Nephron (organoid): Measurements from ENCODE around the gene CTIF.

Source experiments
- H3K27ac Mint-ChIP-seq, 3 experiments: 2 replicates each; pipeline ENCODE4 v1.8.0; 2020; ENCODE audit warnings: mixed read lengths in 3 of 3, mild to moderate bottlenecking in 2 of 3, moderate library complexity in 1 of 3
- H3K27me3 Mint-ChIP-seq: 2 replicates; pipeline ENCODE4 v1.8.0; 2021; ENCODE audit warnings: low read depth, mild to moderate bottlenecking, moderate library complexity, mixed read lengths
- H3K36me3 Mint-ChIP-seq: 2 replicates; pipeline ENCODE4 v1.8.0; 2020; ENCODE audit warnings: low read depth, mixed read lengths
- H3K4me1 Mint-ChIP-seq: 2 replicates; pipeline ENCODE4 v1.8.0; 2020; ENCODE audit warnings: mixed read lengths
- H3K4me3 Mint-ChIP-seq, 3 experiments: 2 replicates each; pipeline ENCODE4 v1.8.0; 2020; ENCODE audit warnings: mild to moderate bottlenecking in 3 of 3, mixed read lengths in 3 of 3, moderate library complexity in 2 of 3
- H3K9me3 Mint-ChIP-seq: 2 replicates; pipeline ENCODE4 v1.8.0; 2020; ENCODE audit warnings: mixed read lengths
- CTCF ChIP-seq, 3 experiments: fragments of 200-600 bp; sonication (generic); IDR thresholded peaks; one replicate each; pipeline ENCODE4 v1.5.0; 2021; ENCODE audit warnings: antibody characterized with exemption in 3 of 3; ENCODE audit not compliant: unreplicated experiment in 3 of 3

Gene CTIF

GRCh38 chr18:48767090-48767690, 228.4 kb downstream of the CTIF start:
- no peak overlapping the region for H3K4me3 Mint-ChIP-seq
- H3K4me1 Mint-ChIP-seq: peaks cover 40% of the 10 kb centered on the region
- H3K9me3 Mint-ChIP-seq: no peaks in the 10 kb centered on the region
- H3K36me3 Mint-ChIP-seq: peaks cover 13% of the 10 kb centered on the region
- H3K27ac Mint-ChIP-seq: no peak overlapping the region
- no peak for TF ChIP-seq CTCF (IDR thresholded peaks at IDR 0.05; ENCODE audit: unreplicated experiment in 3 of 3)
- H3K27me3 Mint-ChIP-seq: no peaks in the 10 kb centered on the region

- no peak for TF ChIP-seq CTCF (IDR thresholded peaks at IDR 0.05; ENCODE audit: unreplicated experiment in 3 of 3)
- Mint-ChIP-seq H3K4me3 (no peak overlapping the region), H3K4me1 (peaks cover 36% of the 10 kb centered on the region), H3K9me3 (no peaks in the 10 kb centered on the region), H3K27ac (no peak overlapping the region), H3K27me3 (no peaks in the 10 kb centered on the region), H3K36me3 (peaks cover 10% of the 10 kb centered on the region)
Measured at GRCh38 chr18:48769006-48769636, 230.3 kb downstream of the CTIF start.

GRCh38 chr18:48770243-48770642, 231.4 kb downstream of the CTIF start:
- H3K27me3 Mint-ChIP-seq: no peaks in the 10 kb centered on the region
- H3K9me3 Mint-ChIP-seq: no peaks in the 10 kb centered on the region
- peaks cover 32% of the 10 kb centered on the region for H3K4me1 Mint-ChIP-seq

GRCh38 chr18:48771641-48772375, 233.0 kb downstream of the CTIF start:
- H3K4me1 Mint-ChIP-seq: peaks cover 29% of the 10 kb centered on the region
- TF ChIP-seq CTCF (IDR thresholded peaks at IDR 0.05; ENCODE audit: unreplicated experiment in 3 of 3): no peak
- no peaks in the 10 kb centered on the region for H3K9me3 Mint-ChIP-seq
- no peak overlapping the region for H3K4me3 Mint-ChIP-seq
- H3K27ac Mint-ChIP-seq: no peak overlapping the region
- no peaks in the 10 kb centered on the region for H3K27me3 Mint-ChIP-seq
- peaks cover 12% of the 10 kb centered on the region for H3K36me3 Mint-ChIP-seq

More at GRCh38 chr18:48770243-48770642, 231.4 kb downstream of the CTIF start:
- Mint-ChIP-seq H3K4me3 (no peak overlapping the region), H3K27ac (no peak overlapping the region), H3K36me3 (peaks cover 10% of the 10 kb centered on the region)
- no peak for TF ChIP-seq CTCF (IDR thresholded peaks at IDR 0.05; ENCODE audit: unreplicated experiment in 3 of 3)

- Mint-ChIP-seq H3K27ac (no peak overlapping the region), H3K9me3 (no peaks in the 10 kb centered on the region), H3K36me3 (peaks cover 10% of the 10 kb centered on the region), H3K27me3 (no peaks in the 10 kb centered on the region), H3K4me1 (peaks cover 29% of the 10 kb centered on the region), H3K4me3 (no peak overlapping the region)
- no peak for TF ChIP-seq CTCF (IDR thresholded peaks at IDR 0.05; ENCODE audit: unreplicated experiment in 3 of 3)
Measured at GRCh38 chr18:48772457-48772856, 233.6 kb downstream of the CTIF start.
